ENCODE data around the gene ADGRL2. TPM values are rescaled to one million over a fixed set of nuclear protein-coding genes. Genes with fewer than 3 reads are reported as not detected.

ADGRL2 gene
- total RNA-seq, 4 donors from 2014 or later, result 72.4 to 89.7 (median 78.8) TPM

DNA sequence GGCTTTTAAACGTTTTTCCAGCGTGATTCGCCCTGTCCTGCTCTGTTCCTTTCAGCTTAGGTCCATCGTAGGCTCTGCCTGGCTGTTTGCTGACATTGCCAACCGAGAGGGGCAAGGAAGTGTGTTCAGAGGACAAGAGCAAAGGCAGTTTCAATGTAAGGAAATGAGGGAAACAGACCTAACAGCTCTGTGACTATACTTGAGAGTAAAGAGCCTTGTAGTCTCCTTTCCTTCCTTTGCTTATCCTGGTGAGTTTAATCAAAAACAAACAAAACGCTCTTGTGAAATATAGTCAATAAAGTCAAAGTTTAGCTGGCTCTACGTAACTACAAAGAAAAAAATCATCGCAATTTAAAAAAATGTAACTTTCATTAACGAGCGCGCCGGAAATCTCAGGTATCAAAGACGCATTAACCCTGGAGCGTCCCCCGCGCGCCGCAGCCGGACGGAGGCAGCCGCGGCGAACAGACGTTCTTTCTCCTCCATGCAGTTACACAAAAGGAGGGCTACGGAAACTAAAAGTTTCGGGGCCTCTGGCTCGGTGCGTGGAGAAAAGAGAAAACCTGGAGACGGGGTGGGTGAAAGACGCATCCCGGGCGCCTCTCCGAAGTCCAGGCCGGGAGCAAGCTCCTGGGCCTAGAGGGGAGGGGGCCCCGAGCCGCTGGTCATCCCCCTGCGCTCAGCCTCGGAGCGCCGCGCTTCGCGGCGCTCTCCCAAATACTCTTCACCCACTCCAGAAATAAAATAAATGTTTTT is 617 bp upstream of the ADGRL2 start:
- 2% methylated on average over 33 of the region's 44 CpGs for WGBS
- no peaks in the 10 kb centered on the region for H3K27me3 ChIP-seq
- H3K27ac ChIP-seq (replicated peaks in 1 of 4), result peak overlapping the region; percentile 94 to 98 (median 95)
- peak overlapping the region; percentile 84 to 91 (median 87) for H3K4me3 ChIP-seq
- peak; percentile 66 for TF ChIP-seq POLR2AphosphoS5 (IDR thresholded peaks at IDR 0.05)
- TF ChIP-seq, protein P1, sequence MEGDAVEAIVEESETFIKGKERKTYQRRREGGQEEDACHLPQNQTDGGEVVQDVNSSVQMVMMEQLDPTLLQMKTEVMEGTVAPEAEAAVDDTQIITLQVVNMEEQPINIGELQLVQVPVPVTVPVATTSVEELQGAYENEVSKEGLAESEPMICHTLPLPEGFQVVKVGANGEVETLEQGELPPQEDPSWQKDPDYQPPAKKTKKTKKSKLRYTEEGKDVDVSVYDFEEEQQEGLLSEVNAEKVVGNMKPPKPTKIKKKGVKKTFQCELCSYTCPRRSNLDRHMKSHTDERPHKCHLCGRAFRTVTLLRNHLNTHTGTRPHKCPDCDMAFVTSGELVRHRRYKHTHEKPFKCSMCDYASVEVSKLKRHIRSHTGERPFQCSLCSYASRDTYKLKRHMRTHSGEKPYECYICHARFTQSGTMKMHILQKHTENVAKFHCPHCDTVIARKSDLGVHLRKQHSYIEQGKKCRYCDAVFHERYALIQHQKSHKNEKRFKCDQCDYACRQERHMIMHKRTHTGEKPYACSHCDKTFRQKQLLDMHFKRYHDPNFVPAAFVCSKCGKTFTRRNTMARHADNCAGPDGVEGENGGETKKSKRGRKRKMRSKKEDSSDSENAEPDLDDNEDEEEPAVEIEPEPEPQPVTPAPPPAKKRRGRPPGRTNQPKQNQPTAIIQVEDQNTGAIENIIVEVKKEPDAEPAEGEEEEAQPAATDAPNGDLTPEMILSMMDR (IDR thresholded peaks at IDR 0.05), result no peak
- peak; percentile 17 for TF ChIP-seq POLR2A (IDR thresholded peaks at IDR 0.05; ENCODE audit: low read depth)
- no peaks in the 10 kb centered on the region for H3K36me3 ChIP-seq
- H3K9me3 ChIP-seq, result no peaks in the 10 kb centered on the region
- DNase-seq (ENCODE audit: extremely low spot score), result no peak
- H3K4me1 ChIP-seq, result peaks cover 15 to 25% (median 22%) of the 10 kb centered on the region in 4 donors
- intact Hi-C loops (cut with DNase I), result loop anchor here (10.0 kb wide), 2 partner anchors 195 to 495 kb away; no protein-coding TSS in a partner anchor

DNA sequence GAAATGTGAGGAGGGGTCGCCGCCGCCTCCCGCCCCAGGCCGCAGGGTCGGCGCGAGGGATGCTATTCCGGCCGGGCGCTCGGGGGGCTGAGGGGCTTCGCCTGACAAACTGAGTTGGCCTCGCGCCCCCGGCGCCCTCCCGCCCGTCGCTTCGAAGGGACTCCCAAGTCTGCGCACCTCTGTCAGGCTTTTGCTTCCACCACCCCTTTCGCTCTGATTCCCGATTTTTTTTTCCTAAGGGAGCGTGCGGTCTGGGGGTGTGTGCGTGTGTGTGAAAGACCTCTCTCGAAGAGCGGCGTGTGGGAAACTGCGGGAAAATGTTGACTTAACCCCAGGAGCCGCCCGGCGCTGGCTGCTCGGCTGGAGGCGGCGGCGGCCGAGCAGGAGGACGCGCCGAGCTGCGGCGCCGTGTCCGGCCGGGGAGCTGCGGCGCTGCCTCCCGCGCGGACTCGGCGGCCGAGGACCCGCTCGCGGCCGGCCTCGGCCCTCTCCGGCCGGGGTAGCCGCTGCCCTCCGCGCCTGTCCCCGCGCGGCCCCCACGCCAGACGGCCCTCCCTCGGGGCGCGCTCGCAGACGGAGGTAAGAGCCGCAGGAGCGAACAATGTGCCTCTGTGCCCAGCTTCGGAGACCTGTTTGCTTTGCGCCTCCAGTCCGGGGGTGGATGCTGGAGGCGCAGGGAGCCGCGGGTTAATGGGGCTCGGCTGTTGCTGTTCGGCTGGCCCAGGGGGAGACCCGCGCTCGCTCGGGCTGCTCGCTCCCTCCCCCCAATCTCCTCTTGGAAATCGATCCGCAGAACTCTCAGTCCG is 1.1 kb downstream of the ADGRL2 start:
- H3K27me3 ChIP-seq, result no peaks in the 10 kb centered on the region
- H3K9me3 ChIP-seq, result no peaks in the 10 kb centered on the region
- intact Hi-C loops (cut with DNase I), result loop anchor here (10.0 kb wide), 2 partner anchors 193 to 497 kb away; no protein-coding TSS in a partner anchor
- peak overlapping the region; percentile 84 to 91 (median 87) for H3K4me3 ChIP-seq
- peaks cover 29 to 42% (median 35%) of the 10 kb centered on the region in 4 donors for H3K4me1 ChIP-seq
- peak overlapping the region; percentile 94 to 98 (median 95) for H3K27ac ChIP-seq (replicated peaks in 1 of 4)
- H3K36me3 ChIP-seq, result no peaks in the 10 kb centered on the region
- TF ChIP-seq POLR2A (IDR thresholded peaks at IDR 0.05; ENCODE audit: low read depth), result no peak
- no peak for TF ChIP-seq POLR2AphosphoS5 (IDR thresholded peaks at IDR 0.05)
- TF ChIP-seq, protein P1 (IDR thresholded peaks at IDR 0.05), result no peak
- TF ChIP-seq EP300 (IDR thresholded peaks at IDR 0.05), result no peak
- no peak for DNase-seq (ENCODE audit: extremely low spot score)
- WGBS, result under 1% methylated on average over 47 of the region's 93 CpGs

DNA sequence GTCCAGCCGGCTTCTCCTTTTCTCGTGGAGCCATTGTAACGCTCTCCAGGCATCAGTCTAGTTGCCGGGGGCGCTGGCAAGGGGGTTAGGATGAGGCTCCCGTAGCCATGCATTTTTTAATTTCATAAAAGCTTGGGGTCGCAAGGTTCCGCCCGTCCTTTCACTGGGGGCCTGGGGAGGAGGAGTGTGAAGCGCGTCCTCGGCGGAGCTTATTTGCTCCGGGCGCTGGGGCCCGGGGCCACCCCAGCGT is 1.6 kb downstream of the ADGRL2 start:
- H3K4me3 ChIP-seq, result peak overlapping the region; percentile 84 to 91 (median 87)
- peak overlapping the region; percentile 94 to 98 (median 95) for H3K27ac ChIP-seq (replicated peaks in 1 of 4)

DNA sequence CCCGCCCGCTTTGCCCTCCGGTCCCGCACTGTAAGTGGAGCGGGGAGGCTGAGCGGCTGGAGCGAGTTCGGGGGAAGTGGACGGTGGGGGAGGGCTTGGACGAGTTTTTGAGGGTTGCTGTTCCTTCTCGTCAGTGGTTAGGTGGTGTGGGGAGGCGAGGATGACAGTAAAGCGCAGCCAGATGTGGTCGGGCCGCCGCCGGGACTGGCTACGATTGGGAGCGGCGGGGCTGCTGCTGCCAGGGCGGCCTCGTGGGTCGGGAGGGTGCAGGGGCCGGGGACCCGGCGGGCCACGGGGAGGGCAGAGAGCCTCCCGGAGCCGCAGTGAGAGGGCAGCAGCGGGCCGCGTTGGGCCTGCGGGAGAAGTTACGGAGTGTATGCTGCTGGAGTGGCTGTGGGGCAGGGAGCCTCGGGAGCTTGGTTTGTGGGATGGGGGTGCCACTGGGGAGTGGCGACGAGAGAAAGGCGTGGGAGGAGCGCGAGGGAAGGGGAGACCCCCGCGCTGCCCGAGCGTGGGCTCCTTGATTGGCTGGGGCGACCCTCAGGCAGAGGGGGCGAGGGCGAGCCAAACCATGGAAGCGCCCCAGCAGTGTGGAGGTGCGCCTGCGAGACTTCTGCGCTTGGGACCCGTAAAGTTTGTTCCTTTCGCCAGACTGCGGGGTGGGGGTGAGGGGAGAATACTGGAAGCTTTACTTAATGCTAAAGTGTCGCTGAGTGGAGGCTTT is 2.1 kb downstream of the ADGRL2 start:
- WGBS, result under 1% methylated on average over 33 of the region's 55 CpGs
- no peak for DNase-seq (ENCODE audit: extremely low spot score)
- Histone ChIP-seq H3K4me3 (peak overlapping the region; percentile 84 to 91 (median 87)), H3K4me1 (peaks cover 30 to 42% (median 36%) of the 10 kb centered on the region in 4 donors), H3K27ac (replicated peaks in 1 of 4) (peak overlapping the region; percentile 94 to 98 (median 95)), H3K36me3 (no peaks in the 10 kb centered on the region), H3K27me3 (no peaks in the 10 kb centered on the region), H3K9me3 (no peaks in the 10 kb centered on the region)
- intact Hi-C loops (cut with DNase I), result loop anchor here (10.0 kb wide), 2 partner anchors 192 to 498 kb away; no protein-coding TSS in a partner anchor
- no peak for TF ChIP-seq EP300 (IDR thresholded peaks at IDR 0.05)
- TF ChIP-seq, protein P1 (IDR thresholded peaks at IDR 0.05), result peak; percentile 50 to 70 (median 65)
- TF ChIP-seq POLR2A (IDR thresholded peaks at IDR 0.05; ENCODE audit: low read depth), result no peak
- peak; percentile 27 to 39 for TF ChIP-seq POLR2AphosphoS5 (IDR thresholded peaks at IDR 0.05)

More for the DNA sequence above, 1.6 kb downstream of the ADGRL2 start:
- Histone ChIP-seq H3K27me3 (no peaks in the 10 kb centered on the region), H3K4me1 (peaks cover 29 to 42% (median 35%) of the 10 kb centered on the region in 4 donors), H3K9me3 (no peaks in the 10 kb centered on the region), H3K36me3 (no peaks in the 10 kb centered on the region)
- TF ChIP-seq EP300 (IDR thresholded peaks at IDR 0.05) (no peak), POLR2A (IDR thresholded peaks at IDR 0.05; ENCODE audit: low read depth) (no peak), POLR2AphosphoS5 (IDR thresholded peaks at IDR 0.05) (no peak)
- TF ChIP-seq, protein P1 (IDR thresholded peaks at IDR 0.05), result no peak
- DNase-seq (ENCODE audit: extremely low spot score), result no peak
- 1% methylated on average over 17 of the region's 17 CpGs for WGBS
- intact Hi-C loops (cut with DNase I), result loop anchor here (10.0 kb wide), 2 partner anchors 192 to 498 kb away; no protein-coding TSS in a partner anchor

All from esophagus muscularis mucosa (tissue), 4 donors.